Stimulated activated CD8-positive, alpha-beta memory T cell treated with anti-CD3 and anti-CD28 coated beads, Interleukin-4, amount 100 ng/mL, for 1 hour (primary cell): ENCODE measurements around the gene DOK7.

ENCODE experiments used
- DNase-seq, 2 donors: peaks; one replicate each; pipeline ENCODE4 v3.0.0-alpha.2; 2020; ENCODE audit warnings: low read depth in 2 of 2, low spot score in 1 of 2

DOK7 gene

DNA sequence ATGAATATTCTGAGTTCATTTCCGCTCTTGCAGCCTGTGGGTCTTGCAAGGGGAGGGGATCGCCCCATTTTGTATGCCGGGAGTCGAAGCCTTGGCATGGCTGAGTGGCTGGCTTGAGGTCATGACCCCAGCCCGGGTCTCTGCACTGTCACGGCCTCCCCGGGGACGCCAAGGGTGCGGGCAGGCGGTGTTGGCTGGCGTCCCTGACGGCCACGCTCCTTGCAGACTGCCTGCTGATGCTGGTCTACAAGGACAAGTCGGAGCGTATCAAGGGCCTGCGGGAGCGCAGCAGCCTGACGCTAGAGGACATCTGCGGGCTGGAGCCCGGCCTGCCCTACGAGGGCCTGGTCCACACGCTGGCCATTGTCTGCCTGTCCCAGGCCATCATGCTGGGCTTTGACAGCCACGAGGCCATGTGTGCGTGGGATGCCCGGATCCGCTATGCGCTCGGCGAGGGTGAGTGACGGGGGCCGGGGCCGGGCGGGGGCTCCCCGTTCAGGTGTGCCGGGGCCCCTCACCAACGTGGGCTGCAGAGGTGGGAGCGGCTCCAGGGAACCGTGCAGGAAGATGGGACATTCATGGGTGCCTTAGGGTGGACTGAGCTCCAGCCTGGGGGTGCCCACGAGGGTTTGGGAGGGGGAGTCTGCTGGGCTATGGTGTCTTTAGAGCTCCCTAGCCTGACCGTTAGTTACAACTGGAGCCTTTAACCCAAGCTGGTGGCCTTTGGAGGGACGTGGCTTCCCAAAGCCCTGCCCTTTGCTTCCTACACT, 10.3 kb downstream of the DOK7 start:
- no peak for DNase-seq

DNA sequence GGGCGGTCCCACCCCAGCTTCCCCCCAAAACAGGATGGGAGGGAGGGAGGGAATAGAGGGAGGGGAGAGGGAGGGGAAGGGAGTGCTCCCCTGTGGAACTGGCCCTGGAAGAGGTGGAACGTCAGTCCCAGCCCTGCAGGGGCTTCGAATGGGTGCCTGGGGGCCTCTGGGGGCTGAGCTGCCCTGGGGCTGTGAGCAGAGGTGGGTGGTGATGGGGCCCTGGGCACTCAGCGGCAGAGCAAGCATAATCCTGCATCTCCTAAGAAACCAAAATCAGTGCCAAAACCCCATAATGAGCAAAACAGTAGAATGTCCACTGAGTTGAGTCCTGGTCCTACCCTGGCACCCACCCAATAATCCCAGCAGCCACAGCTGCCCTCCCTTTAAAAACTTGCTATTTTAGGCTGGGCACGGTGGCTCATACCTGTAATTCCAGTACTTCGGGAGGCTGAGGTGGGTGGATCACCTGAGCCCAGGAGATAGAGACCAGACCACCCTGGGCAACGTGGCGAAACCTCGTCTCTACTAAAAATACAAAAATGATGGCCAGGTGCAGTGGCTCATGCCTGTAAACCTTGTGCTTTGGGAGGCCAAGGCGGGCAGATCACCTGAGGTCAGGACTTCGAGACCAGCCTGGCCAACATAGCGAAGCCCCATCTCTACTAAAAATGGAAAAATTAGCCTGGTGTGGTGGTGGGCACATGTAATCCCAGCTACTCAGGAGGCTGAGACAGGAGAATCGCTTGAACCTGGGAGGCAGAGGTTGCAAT, 11.1 kb downstream of the DOK7 start:
- no peak for DNase-seq

DNA sequence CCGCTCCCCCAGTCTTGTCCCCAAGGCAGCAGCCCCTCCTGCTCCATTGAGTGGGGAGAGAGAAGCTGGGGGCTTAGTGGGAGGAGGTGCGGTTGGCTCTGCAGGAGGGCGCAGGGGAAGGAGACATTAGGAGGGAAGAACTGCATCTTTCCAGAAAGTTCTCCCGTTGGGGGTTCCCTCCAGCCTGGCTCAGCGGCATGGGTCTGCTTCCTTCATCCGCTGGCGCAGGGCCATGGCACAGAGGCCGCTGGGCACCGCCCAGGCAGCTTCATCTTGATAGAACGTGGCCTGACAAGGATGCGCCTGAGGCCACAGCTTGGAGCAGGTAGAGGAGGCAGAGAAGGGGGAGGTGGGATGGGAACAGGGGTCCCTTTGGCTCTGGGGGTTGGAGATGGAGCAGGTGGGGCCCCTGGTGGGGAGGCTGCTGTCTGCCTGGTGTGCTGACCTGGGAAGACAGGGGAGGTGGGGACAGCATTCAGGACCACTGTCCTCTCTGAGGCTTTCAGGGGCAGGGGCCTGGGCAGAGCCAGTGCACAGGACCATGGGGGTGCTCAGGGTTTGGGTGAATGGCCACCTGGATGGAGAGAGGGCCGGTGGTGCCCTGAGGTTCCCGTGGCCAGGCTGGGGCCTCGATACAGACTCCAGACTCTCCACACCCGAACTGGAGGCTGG, 12.1 kb downstream of the DOK7 start:
- no peak for DNase-seq

DNA sequence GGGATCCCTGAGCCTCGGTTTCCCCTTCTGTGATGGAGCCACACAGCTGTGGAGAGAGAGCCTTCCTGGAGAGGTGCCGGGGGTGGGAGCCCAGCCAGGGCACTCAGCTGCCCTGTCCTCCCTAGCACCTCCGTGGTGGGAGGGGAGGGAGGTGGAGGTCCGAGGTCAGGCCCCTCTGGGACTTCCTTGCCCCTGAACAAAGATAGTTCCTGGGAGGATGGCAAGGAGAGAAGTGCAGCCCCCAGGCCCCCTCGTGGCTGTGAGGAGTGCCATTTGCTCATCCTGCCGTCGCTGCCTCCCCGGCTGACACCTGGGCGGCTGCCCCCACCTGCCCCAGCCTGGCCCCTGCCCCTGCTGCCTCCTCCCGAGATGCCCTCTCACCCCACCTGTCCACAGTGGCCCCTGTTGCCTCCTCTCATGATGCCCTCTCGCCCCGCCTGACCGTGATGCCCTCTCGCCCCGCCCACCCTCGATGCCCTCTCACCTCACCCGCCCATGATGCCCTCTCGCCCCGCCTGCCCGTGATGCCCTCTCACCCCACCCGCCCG, 12.7 kb downstream of the DOK7 start:
- DNase-seq = no peak

DNA sequence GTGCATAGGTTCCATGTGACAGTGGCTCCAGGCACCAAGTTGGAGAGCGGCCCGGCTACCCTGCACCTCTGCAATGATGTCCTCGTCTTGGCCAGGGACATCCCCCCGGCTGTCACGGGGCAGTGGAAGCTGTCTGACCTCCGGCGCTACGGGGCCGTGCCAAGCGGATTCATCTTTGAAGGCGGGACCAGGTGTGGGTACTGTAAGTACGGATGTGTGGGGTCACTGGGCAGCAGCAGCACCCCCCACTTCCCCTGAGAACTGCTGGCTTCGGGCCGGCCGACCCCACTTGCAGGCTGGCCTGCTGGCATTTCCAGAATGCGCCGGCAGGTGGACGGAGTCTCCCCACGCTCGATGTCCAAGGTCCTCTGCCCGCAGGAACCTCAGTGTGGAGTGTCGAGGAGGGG, 13.2 kb downstream of the DOK7 start:
- no peak for DNase-seq

DNA sequence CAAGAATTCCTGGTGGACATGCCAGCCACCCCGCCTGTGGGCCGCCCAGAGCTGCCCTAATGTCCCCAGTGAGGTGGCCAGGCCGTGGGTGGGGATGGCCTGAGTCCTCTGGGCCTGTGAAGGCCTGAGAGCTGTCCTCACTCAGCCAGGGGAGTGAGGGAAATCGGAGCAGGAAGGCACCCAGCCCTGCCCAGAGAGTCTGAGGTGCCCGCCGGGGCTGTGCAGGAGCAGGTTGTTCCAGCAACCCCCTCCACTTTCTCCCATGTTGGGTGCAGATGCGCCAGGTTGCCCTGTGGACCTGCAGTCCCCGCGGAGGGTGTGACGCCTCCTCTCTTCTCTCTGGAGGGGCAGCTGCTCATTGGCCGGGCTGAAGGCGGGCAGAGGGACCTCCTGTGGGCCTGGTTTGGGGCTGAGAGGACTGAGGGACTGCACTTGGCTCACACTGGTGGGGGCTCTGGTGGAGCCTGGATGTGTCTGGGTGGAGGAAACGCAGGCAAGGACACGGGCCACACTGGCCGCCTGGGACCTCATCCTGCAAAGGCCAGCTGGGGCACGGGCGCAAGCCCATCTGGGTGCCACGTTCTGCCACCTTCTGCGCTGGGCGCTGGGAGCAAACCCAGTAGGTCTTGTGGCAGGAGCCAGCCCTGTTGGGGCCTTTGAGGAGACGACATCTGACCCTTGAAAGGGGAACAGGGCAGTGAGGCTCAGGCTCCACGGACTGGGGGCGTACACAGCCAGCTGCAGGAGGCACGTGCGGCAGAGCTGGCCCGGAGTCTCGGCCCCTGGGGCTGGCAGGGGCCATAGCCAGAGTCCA, 14.0 kb downstream of the DOK7 start:
- DNase-seq = no peak

DNA sequence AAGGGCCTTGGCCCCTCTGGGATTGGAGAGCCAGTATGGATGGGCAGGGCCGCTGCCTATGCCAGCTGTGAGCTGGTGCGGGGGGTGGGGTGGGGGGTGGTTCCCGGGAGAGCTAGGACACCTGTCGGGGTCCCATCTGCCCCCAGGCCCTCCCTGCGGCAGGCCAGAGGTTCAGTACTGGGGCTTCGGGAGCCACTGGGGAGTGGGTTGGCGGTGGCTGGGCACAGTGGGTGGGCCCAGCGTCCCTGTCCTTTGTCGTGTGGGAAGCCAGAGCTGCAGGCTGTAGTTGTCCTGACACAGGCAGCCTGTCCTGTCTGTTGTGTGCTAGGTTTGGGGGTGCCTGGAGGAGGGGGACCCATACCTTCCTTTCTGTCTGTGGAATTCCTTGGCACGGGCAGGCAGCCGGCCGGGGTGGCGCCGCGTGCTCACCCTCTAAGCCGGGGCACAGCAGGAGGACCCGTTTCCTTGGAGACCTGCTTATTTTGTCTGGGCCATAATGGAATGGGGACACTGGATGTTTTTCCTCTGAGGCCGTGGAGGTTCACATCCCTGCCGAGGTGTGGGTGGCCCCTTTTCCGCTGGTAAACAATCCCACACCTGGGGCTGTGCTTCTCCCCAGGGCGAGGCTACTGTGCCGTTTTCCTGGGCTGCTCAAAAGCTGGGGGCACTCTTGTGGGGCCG, 14.8 kb downstream of the DOK7 start:
- DNase-seq = no peak

DNA sequence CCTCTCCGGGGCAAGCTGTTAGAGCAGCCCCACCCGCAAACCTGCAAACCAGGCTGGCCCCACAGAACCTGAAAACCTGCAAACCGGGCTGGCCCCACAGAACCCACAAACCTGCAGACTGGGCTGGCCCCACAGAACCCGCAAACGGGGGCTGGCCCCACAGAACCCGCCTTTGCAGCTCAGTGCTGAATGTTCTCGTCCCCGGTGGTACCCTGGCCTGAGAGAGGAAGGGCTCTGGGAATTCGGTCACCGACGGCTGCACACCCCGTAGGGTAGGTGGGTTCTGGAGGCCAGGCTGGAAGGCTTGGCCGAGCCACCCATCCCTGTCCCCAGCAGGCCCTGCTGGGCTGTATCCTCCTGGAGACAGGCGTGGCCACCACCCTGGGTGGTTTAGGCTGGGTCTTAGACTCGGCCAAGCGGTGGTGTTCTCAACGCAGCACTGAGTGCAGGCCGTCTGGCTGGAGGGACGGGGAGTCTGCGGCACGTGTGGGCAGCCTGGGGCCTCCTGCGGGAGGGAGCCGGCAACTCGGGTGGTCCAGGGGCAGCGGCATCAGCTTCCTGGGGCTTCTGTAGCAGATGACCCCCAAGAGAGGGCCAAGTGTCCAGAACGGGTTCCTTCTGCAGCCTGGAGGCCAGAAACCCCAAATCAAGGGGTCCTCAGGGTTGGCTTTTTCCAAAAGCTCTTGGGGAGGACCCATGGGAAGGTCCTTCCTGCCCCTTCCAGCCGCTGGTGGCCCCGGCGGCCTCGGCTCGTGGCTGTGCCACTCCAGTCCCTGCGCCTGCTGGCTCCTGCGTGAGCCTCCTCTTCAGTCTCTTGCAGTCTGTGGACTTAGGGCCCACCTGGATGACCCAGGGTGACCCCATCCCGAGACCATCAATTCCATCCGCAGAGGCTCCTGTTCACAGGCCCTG, 15.6 kb downstream of the DOK7 start:
- no peak for DNase-seq

DNA sequence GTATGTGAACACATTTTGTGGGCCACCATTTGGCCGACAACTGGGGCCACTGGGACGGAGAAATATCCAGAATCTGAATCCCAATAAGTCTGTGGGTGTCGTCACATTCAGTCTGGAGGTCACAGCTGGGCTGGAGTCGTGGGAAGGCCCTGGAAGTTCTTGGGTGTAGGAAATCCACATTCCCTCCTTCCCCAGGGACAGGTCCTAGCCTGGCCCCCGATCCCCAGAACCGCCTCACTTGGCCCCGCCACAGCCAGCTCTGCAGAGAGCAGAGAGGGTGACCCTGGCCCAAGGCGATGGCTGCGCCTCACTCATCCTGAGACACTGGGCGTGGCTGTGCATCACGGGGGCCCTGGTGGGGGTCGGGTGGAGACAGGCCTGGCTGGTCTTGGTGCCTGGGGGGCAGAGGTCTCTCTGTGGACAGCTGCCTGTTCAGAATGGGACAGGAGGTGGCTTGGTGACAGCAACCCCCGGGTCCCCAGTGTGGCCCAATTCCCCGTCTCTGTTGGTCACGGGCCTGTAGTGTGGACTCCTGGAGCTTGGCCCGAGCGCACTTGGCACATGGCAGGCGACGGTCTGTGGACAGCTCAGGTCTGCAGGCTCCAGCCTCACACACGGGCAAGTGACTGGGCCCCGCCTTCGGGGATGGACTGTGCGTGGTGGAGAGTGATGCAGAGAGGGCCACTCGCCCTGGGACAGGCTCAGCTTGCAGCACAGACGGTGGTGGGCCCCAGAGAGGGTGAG, 16.4 kb downstream of the DOK7 start:
- no peak for DNase-seq

DNA sequence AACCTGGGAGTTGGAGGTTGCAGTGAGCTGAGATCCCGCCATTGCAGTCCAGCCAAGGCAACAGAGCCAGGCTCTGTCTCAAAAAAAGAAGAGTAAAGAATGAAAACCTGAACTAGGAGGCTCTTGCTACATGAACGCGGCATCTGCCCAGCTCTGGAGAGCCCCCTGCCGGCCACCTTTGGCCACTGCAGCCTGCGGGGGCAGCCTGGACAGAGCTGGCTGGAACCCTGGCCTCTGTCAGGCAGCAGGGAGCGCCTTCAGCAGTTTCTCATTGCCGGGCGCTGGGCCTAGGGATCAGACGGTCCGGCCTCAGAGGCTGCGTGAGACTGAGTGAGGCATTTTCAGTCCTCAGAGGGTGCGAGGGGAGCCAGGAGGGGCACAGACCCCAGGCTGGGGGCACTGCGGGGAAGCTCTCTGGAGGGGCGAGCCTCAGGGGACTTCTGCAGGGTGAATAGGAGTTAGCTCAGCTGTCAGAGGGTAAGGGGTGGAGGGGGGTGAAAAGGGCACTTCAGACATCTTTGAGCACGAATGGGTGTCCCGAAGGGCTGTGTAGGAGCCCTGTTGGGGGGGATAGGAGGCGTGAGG, 17.5 kb downstream of the DOK7 start:
- DNase-seq = peak; percentile 38 to 39

DNA sequence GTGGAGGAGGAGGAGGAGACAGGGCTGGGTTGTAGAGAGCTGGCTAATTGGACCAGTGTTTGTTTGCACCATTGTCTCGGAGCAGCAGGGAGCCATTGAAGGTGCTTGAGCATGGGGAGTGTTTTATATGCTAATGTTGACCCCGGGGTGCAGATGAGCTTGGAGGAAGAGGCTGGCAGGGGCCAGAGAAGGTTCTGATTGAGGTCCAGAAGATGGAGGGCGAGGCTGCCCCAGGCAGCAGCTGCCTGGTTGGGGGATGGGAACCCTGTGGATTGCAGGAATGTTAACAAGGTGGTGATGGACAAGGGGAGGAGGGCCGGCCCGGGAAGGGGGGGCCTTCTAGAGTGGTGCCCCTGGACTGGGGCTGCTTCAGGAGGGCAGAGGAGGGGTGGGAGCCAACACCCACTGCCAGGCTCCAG, 18.0 kb downstream of the DOK7 start:
- no peak for DNase-seq

DNA sequence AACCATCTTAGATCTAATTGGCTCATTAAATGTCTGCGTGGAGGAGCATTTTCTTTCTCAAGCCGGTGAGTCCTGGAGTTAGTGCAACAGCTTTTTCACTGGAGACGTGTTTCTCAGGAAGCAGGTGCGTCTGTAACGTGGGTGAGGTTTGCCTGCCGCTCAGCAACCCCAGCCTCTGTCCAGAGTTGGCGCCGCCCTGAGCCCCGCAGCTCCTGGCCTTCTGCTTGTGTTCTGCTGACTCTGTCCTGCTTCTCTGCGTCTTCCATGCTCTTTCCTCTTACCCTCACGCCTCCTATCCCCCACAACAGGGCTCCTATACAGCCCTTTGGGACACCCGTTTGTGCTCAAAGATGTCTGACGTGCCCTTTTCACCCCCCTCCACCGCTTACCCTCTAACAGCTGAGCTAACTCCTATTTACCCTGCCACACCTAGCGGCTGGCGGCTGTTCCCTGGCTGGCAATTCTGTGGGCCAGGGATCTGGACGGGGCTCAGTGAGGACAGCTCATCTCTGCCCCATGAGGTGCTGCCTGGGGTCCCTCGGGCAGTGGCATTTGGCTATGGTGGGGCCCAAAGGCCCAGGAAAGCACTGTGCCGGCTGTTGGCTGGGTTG, 18.8 kb downstream of the DOK7 start:
- no peak for DNase-seq

DNA sequence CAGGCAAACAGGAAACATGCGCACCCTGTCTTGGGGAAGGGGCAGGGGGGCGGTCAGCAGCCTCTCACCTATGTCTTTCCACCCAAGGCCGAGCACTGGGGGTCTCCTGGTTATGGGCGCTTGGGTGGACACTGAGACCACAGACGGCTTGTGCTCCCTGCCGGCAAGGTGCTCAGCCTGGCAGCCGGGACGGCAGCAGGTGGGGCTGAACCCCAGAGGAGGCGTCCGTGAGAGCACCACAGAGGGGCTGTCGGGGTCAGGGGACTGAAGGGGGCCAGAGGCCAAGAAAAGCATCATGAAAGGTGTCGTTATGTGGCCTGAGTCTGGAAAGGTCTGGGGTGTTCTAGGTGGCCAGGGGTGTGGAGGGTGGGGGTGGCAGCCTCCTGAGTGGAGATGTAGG, 19.6 kb downstream of the DOK7 start:
- no peak for DNase-seq

DNA sequence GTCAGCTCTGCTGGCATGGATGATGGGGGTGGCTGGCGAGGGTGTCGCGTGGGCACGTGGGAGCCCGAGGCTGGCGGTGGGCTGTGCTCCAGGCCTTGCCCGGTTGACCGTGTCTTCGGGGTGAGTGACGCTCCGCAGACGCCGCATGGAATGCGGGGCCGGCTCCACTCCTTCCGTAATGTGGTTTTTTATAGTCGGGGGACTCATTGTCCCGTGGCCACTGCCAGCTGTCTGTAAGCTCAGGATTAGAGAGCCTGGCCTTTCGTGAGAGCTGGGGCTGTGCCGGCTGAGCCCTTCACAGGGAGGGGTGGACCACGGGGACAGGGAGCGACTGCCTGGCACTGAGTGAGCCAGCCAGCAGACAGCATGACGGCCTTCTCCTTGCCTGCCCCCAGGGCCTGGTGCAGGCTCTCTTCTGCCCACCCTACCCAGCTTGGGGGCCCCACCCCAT, 20.4 kb downstream of the DOK7 start:
- no peak for DNase-seq

DNA sequence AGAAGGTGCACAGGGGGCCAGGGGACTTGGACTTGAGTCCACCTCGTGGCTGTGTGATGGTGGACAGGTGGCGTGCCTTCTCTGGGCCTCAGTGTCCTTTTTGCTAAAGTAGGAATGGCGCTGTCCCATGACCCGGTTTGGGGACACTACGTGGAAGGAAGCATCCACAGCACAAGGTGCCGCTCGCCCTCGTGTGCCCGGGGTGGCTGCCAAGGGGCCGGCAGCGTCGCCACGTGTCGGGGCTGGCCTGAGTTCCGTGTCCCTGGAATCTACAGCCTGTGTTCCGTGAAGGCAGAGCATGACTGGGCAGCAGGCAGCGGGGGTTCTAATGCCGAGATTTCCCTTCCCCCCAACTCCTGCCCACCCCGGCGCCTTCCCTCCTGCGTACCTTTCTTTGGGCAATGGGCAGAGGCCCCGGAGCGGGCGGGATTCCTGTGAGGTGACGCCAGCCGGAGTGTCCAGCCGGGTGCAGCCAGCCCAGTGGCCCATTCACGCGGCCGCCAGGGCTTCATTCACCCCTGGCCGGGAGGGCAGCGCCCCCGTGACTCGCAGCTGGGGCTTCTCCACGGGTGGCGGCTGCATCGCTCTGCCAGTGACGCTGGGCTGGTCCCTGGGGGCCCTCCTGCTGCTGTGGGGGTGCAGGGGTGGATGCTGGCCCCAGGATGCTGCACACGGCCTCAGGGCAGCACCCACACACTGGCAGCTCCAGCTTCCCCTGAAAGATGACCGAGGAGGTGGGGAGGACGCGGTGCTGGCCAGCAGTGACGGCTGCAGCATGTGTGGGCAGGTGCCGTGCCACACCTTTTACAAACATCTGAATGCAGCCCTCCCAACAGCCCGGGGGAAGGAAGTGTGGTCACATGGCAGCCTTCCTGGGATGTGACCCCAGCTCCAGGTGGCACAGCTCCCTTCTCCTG, 21.2 kb downstream of the DOK7 start:
- DNase-seq = no peak

DNA sequence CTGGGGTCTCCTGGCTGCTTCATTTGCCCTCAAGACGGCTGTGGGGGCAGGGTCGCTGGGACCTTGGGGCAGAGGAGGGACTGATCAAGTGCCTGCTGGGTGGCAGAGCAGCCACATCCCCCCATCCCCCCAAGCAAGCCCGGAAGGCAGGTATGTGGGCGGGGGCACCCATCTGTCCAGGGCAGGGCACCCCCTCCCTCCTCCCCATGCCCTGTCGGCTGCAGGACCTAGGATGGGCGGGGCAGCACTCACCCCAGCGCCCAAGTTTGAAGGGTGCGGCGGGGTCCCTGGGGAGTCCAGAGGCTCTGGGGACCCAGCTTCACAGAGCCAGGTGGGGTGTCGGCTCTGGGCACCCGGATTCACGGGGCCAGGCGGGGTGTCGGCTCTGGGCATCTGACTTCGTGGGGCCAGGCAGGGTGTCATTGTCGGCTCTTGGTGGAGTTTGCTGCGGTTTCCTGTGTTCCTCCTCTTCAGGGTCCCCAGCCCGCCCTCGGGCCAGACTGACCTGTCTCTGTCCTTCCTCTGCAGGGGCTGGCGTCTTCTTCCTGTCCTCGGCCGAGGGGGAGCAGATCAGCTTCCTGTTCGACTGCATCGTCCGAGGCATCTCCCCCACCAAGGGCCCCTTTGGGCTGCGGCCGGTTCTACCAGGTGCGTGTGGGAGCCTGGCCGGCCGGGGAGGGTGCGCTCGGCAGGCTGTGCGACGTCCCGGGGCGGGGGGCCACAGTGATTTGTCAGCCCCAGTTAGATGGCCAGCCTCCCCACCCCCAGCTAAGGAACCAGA, 22.1 kb downstream of the DOK7 start:
- DNase-seq = no peak
